Ascending aorta (tissue), 2 donors: ENCODE results near the gene CLCN7. TPM values are rescaled to one million over a fixed set of nuclear protein-coding genes. Genes with fewer than 3 reads are reported as not detected.
"Not testable (repeated sequence)": the region's sequence is repeated elsewhere in the genome, so short reads cannot be mapped to it uniquely, and the experiment has no call there.

Source experiments
- DNase-seq, 2 donors: peaks; one replicate each; pipeline ENCODE4 v3.0.0-alpha.2; 2019; ENCODE audit warnings: low spot score in 2 of 2
- H3K27ac ChIP-seq, 2 donors: fragments of 200-600 bp; sonication (generic); one replicate each; pipeline ENCODE4 v1.5.1; 2016 to 2017; ENCODE audit warnings: mild to moderate bottlenecking in 1 of 2
- H3K27me3 ChIP-seq: fragments of 200-600 bp; sonication (generic); one replicate; pipeline ENCODE4 v1.5.1; 2017
- H3K36me3 ChIP-seq, 2 donors: fragments of 200-600 bp; sonication (generic); one replicate each; pipeline ENCODE4 v1.5.1; 2016
- H3K4me1 ChIP-seq, 2 donors: fragments of 200-600 bp; sonication (generic); one replicate each; pipeline ENCODE4 v1.5.1; 2016 to 2017; ENCODE audit warnings: mild to moderate bottlenecking in 1 of 2
- H3K4me3 ChIP-seq, 2 donors: fragments of 200-600 bp; sonication (generic); one replicate each; pipeline ENCODE4 v1.5.1; 2016 to 2017; ENCODE audit warnings: mild to moderate bottlenecking in 1 of 2
- H3K9me3 ChIP-seq, 2 donors: fragments of 200-600 bp; sonication (generic); one replicate each; pipeline ENCODE4 v1.5.1; 2016
- intact Hi-C: fragments of 100-400 bp; cut with DNase I; formaldehyde crosslinking; loops from one replicate; pipeline ENCODE4 v1.15.1; 2023
- total RNA-seq: library from RNA; depleted of rRNA; stranded (reverse); fragments of >200 nt; gene quantifications from one replicate; pipeline ENCODE4 v1.1.0, GENCODE V29; 2016
- TF ChIP-seq, protein P1 (sequence below), 3 experiments: fragments of 200-600 bp in 2 of 3; fragments of 450-650 bp in 1 of 3; sonication (generic) in 2 of 3; IDR thresholded peaks; one replicate each; pipeline ENCODE4 v1.5.1; 2016 to 2019; ENCODE audit warnings: antibody characterized with exemption in 3 of 3, mild to moderate bottlenecking in 1 of 3, moderate library complexity in 1 of 3

CLCN7 gene
- total RNA-seq, 1 donor from 2014 or later, result 108 TPM

GRCh38 chr16:1487395-1488053 is 12.7 kb upstream of the CLCN7 start:
- intact Hi-C loops, result no loop called here
- Histone ChIP-seq H3K27me3 (no peaks in the 10 kb centered on the region), H3K36me3 (no peaks in the 10 kb centered on the region), H3K4me3 (no peak overlapping the region), H3K27ac (no peak overlapping the region), H3K4me1 (peaks cover 0 to 1% of the 10 kb centered on the region in 2 donors), H3K9me3 (no peaks in the 10 kb centered on the region)
- no peak for DNase-seq
- TF ChIP-seq, protein P1, sequence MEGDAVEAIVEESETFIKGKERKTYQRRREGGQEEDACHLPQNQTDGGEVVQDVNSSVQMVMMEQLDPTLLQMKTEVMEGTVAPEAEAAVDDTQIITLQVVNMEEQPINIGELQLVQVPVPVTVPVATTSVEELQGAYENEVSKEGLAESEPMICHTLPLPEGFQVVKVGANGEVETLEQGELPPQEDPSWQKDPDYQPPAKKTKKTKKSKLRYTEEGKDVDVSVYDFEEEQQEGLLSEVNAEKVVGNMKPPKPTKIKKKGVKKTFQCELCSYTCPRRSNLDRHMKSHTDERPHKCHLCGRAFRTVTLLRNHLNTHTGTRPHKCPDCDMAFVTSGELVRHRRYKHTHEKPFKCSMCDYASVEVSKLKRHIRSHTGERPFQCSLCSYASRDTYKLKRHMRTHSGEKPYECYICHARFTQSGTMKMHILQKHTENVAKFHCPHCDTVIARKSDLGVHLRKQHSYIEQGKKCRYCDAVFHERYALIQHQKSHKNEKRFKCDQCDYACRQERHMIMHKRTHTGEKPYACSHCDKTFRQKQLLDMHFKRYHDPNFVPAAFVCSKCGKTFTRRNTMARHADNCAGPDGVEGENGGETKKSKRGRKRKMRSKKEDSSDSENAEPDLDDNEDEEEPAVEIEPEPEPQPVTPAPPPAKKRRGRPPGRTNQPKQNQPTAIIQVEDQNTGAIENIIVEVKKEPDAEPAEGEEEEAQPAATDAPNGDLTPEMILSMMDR (IDR thresholded peaks at IDR 0.05), result no peak

DNA sequence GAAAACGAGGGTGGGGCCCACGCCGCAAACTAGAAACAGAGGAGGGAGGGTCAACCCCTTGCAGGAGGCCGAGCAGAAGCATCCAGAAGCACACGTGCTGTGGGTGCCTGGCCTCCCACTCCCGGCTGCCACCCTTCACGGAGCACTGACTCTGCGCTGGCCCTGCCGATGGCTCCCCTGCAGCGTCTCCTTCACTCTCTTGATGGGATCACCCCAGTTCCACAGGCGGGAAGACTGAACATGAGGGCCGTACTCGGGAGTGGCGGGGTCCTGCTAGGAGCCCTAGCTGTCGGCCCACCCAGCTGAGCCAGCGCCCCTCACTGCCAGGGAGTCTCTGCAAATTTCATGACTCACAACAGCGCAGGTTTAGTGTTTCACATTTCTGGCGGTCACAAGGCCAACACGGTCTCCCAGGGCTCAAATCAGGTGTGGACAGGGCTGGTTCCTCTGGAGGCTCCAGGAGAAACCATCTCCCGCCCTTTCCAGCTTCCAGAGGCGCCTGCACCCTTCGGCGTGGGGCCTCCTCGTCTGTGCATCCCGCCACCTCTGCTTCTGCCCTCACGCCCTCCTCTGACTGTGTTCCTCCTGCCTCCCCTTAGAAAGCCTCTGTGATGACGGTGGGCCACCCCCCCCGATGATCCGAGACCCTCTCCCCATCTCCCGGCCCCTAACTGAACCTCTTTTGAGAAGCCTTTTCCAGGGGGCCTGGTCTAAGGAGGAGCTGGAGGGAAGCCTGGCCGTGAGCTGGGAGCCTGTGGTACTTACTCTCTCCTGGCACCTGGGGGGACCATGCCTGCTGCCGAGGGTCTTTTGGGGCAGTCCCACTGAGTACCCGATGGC is 11.9 kb upstream of the CLCN7 start:
- intact Hi-C loops, result no loop called here
- TF ChIP-seq, protein P1 (IDR thresholded peaks at IDR 0.05), result no peak
- H3K27ac ChIP-seq, result no peak overlapping the region
- no peaks in the 10 kb centered on the region for H3K4me1 ChIP-seq
- H3K4me3 ChIP-seq, result no peak overlapping the region
- H3K36me3 ChIP-seq, result no peaks in the 10 kb centered on the region
- H3K27me3 ChIP-seq, result no peaks in the 10 kb centered on the region
- no peaks in the 10 kb centered on the region for H3K9me3 ChIP-seq
- no peak for DNase-seq

GRCh38 chr16:1485847-1486496 is 11.1 kb upstream of the CLCN7 start:
- no peaks in the 10 kb centered on the region for H3K36me3 ChIP-seq
- no peak overlapping the region for H3K4me3 ChIP-seq

DNA sequence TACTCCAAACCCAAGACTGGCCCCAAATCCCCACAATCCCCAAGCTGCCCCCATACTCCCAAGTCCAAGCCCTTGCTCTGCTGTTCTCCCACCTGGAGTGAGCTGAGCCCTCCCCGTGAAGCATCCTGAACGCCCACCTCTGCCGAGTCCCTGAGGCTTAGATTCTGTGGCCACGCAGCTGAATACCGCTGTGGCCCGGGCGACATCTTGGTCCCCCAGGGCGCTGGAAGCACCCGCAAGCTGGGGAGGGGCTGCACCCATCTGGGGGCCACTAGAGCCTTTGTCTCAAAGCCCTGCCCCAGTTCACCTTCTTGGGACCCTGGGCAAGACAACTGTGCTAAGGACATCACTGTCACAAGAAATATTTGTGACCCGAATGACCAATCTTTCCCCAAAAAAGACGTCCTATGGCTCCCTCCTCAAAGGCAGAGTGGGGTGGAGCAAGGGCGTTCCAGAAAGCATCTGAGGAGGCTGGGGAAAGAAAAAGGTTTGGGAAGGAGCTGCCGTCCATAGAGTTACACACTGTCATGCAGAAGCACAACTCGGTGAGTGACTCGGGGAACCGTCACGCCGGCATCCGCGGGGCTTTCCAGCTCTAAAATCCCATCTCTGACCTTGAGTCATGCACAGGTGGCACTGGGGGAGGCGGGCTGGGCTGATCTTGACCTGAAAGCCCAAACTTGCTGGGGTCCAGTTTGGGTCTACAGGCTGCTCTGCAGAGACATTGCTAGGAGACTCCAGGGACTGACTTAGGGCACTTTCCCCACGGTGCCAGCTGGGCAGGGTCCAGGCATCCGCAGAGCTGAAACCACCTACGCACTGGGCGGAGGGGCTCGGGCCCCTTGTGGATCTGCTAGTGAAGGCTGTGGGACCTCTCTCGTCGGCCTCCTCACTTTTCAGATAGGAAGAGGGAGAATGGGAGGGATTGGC is 7.3 kb upstream of the CLCN7 start:
- H3K36me3 ChIP-seq, result no peaks in the 10 kb centered on the region
- no peak overlapping the region for H3K27ac ChIP-seq
- H3K27me3 ChIP-seq, result no peaks in the 10 kb centered on the region
- no peak overlapping the region for H3K4me3 ChIP-seq
- no peaks in the 10 kb centered on the region for H3K4me1 ChIP-seq
- no peak for DNase-seq
- TF ChIP-seq, protein P1 (IDR thresholded peaks at IDR 0.05), result no peak
- no peaks in the 10 kb centered on the region for H3K9me3 ChIP-seq
- intact Hi-C loops, result no loop called here

More at GRCh38 chr16:1485847-1486496, 11.1 kb upstream of the CLCN7 start:
- DNase-seq, result no peak
- Histone ChIP-seq H3K27me3 (no peaks in the 10 kb centered on the region), H3K4me1 (no peaks in the 10 kb centered on the region), H3K27ac (no peak overlapping the region), H3K9me3 (no peaks in the 10 kb centered on the region)
- intact Hi-C loops, result no loop called here
- TF ChIP-seq, protein P1 (IDR thresholded peaks at IDR 0.05), result no peak

DNA sequence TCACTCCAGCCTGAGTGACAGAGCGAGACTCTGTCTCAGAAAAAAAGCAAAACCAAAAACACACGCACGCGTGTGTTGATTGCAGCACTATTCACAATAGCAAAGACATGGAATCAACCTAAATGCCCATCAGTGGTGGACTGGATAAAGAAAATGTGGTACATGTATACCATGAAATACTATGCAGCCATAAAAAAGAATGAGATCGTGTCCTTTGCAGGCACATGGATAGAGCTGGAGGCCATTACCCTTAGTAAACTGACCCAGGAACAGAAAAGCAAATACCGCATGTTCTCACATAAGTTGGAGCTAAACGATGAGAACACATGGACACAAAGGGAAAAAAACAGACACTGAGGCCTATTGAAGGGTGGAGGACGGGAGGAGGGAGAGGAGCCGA is 4.1 kb upstream of the CLCN7 start:
- DNase-seq, H3K27me3 ChIP-seq, intact Hi-C loops: not testable (repeated sequence)

More for the DNA sequence above, 4.1 kb upstream of the CLCN7 start:
- H3K4me3 ChIP-seq, H3K27ac ChIP-seq, H3K36me3 ChIP-seq, H3K9me3 ChIP-seq: not testable (repeated sequence)
- peaks cover 0 to 11% of the 10 kb centered on the region in 2 donors for H3K4me1 ChIP-seq
